Ishikawa (cell line): Measurements from ENCODE around the gene TNKS1BP1.

Experiments
- CREB1 ChIP-seq: IDR thresholded peaks from 2 replicates; pipeline ENCODE4 v1.6.1; 2012; ENCODE audit warnings: low read depth
- EGR1 ChIP-seq: IDR thresholded peaks from 2 replicates; pipeline ENCODE4 v1.6.1; 2012
- EP300 ChIP-seq: IDR thresholded peaks from 2 replicates; pipeline ENCODE4 v1.6.1; 2012; ENCODE audit warnings: borderline replicate concordance
- FOXM1 ChIP-seq: IDR thresholded peaks from 2 replicates; pipeline ENCODE4 v1.6.1; 2012; ENCODE audit warnings: low read depth, borderline replicate concordance
- TAF1 ChIP-seq: IDR thresholded peaks from 2 replicates; pipeline ENCODE4 v1.6.1; 2012; ENCODE audit warnings: low read depth, mild to moderate bottlenecking
- TCF12 ChIP-seq: IDR thresholded peaks from 2 replicates; pipeline ENCODE4 v1.6.1; 2012; ENCODE audit warnings: low read depth
- TEAD4 ChIP-seq: IDR thresholded peaks from 2 replicates; pipeline ENCODE4 v1.6.1; 2012
- TF ChIP-seq, protein P1 (sequence below): IDR thresholded peaks from 2 replicates; pipeline ENCODE4 v1.6.1; 2012
- TF ChIP-seq, protein P2 (sequence below): IDR thresholded peaks from 2 replicates; pipeline ENCODE4 v1.6.1; 2012; ENCODE audit warnings: low read depth, mild to moderate bottlenecking

DNA sequence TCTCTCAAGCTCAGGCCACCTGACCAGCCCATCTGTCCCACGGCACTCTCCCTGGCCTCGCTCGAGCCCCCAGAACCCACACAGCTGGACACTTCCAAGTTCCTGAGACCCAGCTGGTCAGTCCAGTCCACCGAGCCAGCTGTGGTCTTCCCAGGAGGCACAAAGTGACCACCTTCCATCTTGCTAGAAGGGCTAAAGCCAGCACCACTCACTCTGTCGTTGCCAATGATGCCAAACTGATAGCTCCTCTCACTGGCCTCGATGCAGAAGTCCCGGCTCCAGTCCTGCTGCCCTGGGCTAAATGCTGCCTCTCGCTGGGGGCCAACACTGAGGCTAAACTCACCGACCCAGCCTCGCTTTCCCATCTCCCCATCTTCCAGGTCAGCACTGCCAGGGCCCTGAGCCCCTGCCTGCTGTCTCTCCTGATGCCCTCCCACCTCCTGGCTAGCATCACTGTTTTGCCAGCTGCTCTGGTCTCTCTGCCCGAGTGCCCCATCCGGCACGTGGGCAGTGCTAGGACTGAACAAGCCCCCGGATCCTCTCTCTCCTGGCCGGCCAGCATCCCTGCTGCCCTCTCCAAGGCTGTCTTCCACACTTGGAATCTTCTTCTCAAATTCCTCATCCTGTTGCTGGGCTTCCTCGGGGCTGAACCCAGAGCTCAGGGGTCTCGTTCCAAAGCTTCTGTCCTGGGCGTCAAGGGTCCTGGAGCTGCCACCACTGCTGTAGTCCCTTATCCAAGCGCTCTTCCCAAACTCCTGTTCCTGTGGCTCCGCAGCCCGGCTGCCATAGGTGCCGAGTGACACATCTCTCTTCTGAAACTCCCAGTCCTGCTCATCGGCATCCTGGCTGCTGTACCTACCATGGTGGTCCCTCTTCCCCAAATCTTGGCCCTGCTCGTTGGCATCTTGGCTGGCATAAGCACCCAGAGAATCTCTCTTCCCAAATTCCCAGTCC lies 15.4 kb downstream of the TNKS1BP1 start:
- TF ChIP-seq EP300 (no peak), TAF1 (no peak), CREB1 (no peak), TCF12 (no peak), TEAD4 (no peak), FOXM1 (no peak), EGR1 (no peak)
- TF ChIP-seq, protein P1, sequence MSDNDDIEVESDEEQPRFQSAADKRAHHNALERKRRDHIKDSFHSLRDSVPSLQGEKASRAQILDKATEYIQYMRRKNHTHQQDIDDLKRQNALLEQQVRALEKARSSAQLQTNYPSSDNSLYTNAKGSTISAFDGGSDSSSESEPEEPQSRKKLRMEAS: no peak
- TF ChIP-seq, protein P2, sequence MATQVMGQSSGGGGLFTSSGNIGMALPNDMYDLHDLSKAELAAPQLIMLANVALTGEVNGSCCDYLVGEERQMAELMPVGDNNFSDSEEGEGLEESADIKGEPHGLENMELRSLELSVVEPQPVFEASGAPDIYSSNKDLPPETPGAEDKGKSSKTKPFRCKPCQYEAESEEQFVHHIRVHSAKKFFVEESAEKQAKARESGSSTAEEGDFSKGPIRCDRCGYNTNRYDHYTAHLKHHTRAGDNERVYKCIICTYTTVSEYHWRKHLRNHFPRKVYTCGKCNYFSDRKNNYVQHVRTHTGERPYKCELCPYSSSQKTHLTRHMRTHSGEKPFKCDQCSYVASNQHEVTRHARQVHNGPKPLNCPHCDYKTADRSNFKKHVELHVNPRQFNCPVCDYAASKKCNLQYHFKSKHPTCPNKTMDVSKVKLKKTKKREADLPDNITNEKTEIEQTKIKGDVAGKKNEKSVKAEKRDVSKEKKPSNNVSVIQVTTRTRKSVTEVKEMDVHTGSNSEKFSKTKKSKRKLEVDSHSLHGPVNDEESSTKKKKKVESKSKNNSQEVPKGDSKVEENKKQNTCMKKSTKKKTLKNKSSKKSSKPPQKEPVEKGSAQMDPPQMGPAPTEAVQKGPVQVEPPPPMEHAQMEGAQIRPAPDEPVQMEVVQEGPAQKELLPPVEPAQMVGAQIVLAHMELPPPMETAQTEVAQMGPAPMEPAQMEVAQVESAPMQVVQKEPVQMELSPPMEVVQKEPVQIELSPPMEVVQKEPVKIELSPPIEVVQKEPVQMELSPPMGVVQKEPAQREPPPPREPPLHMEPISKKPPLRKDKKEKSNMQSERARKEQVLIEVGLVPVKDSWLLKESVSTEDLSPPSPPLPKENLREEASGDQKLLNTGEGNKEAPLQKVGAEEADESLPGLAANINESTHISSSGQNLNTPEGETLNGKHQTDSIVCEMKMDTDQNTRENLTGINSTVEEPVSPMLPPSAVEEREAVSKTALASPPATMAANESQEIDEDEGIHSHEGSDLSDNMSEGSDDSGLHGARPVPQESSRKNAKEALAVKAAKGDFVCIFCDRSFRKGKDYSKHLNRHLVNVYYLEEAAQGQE: no peak
